NCI-H2107 (cell line): ENCODE results near the gene AGAP1.

Source experiments
- DNase-seq: peaks from one replicate; lab custom pipeline; 2025; lab: John Stamatoyannopoulos, UW

AGAP1 gene

GRCh38 chr2:235550378-235550760, 56.5 kb downstream of the AGAP1 start:
- DNase-seq = no peak

DNA sequence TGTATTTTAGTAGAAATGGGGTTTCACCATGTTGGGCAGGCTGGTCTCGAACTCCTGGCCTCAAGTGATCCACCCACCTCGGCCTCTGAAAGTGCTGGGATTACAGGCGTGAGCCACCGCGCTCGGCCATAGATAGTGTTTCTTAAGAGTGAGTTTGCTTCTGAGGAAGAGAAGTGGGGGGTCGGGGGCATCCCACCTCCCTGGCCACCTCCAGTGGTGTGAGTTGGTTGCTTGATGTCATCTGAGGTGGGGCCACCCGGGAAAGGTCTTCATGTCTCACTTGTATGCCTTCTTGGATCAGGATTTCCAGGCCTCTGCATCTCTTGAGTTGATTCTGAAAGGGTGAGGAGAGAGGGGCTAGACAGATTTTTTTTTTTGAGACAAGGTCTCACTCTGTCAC, 57.1 kb downstream of the AGAP1 start:
- DNase-seq = no peak

- no peak for DNase-seq
These were observed 58.1 kb downstream of the AGAP1 start for GRCh38 chr2:235551965-235552364.

DNA sequence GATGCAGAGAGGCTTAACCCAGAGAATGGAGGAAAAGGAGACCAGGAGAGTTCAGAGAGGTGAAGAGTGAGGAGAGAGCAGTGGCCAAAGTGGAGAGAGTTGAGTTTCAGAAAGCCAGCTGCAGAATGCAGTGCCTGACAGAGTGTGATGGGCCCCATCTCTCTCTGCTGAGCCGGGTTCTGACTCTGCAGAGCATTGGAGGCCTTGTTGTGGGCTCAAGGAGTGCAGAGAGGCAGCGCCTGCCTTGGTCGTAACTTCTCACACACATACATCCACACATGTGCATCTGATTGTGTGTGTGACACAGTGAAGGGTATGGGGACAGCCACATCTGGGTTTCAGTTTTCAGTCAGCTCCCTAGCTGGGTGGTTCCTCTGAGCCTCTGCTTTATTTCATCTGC, 58.8 kb downstream of the AGAP1 start:
- DNase-seq = no peak

GRCh38 chr2:235553291-235553690, 59.4 kb downstream of the AGAP1 start:
- DNase-seq = no peak

DNA sequence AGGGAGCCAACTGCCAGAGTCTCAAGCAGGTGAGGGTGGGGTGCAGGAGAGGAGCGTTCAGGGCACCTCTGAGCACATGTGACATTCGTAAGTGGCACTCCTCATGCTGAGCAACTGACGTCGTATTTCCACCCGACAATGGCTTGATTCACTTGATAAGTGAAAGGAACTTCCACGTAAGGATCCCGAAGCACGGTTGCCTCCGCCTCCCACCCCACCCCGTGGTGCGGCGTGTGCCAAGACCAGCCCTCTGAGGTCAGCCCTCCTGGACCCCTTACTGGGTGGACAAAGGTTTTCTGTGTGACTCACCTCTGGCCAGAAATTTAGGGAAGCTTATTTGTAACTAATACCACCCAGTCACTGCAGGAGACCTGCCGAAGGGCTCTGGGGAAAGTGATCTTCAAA, 59.9 kb downstream of the AGAP1 start:
- DNase-seq = no peak

DNA sequence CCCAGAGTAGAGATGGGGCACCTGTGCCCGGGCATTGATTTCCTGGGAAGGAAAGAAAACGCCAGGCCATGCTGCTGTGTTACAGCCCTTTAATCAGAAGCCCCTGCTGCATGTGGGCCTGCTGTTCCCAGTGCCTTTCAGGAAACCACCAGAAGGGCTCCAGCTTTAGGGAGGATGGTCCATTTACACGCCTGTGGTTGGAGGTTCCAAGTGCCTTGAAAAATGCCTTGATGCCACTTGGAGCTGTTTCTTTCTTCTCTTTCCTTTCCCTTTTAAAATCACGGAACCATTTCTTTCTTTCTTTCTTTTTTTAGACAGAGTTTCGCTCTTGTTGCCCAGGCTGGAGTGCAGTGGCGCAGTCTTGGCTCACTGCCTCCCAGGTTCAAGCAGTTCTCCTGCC, 60.5 kb downstream of the AGAP1 start:
- no peak for DNase-seq

DNA sequence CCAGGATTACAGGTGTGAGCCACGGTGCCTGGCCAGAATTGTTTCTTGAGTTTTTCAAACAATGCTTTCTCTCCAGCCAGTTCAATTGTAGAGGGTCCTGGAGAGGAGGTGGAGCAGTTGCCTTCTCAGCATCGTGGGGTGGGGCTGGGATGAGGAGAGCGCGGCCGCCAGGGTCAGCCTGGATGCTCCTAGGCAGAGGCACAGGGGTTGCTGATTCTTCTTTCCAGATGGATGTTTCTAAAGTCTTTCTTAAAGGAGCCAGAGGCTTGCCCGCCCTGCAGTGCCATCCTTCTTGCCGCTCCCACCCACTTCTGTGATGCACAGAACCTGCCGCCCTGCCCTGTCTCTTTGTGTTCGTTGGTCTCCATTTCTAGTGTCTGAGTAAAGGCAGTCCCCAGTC, 61.1 kb downstream of the AGAP1 start:
- no peak for DNase-seq

- DNase-seq = no peak
These were observed 61.5 kb downstream of the AGAP1 start for GRCh38 chr2:235555371-235555770.

GRCh38 chr2:235556086-235556485, 62.2 kb downstream of the AGAP1 start:
- no peak for DNase-seq

GRCh38 chr2:235556901-235557300, 63.1 kb downstream of the AGAP1 start:
- DNase-seq = no peak

DNA sequence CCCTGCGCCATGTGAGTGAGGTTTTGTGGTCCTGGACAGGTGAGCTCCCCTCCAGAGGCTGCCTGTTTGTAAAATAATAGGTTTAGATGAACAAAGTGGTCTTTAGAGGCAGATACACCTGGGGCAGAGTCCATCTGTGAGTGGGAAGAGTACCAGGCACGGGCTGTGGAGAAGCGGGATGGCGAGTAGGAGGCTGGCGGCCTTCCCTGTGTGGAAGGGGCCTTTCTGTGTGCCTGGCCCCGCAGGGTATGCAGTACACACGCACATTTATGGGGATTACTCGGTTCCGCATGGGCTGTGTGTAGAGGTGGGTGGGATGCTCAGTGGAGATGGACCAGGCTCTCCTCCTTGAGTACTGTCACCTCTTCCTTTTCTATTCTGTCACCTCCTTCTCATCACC, 64.1 kb downstream of the AGAP1 start:
- DNase-seq = no peak

DNA sequence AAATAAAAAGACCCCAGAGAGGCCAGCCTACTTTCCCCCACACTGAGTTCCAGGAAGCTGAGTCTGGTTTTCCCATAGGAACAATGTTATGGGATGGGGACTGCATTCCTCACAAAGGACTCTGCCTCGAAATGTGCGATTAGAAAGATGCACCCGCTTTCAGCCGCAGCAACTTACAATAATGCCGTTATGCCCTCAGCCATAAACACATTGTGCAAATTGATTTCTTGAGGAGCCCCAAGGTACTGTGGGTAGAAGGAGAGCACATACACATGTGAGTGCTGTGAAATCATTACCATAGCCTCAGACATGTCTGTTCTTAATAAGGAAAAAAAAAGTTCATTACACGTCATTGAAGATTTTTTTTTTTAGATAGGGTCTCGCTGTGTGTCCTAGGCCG, 64.7 kb downstream of the AGAP1 start:
- no peak for DNase-seq

DNA sequence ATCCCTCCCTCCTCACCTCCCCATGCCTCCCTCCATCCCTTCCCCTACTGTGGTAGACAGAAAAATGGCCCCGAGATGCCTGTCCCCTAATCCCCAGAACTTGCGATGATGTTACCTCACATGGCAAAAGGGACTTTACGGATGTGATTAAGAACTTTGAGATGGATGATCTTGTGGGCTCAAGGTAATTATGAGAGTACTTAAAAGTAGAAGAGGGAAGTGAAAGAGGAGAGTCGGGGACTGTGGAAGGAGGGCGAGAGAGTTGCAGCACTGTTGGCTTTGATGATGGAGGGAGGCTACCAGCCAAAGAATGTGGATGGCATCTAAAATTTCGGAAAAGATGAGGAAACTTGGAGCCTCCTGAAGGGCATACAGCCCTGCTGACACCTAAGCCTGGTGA, 66.5 kb downstream of the AGAP1 start:
- no peak for DNase-seq

- no peak for DNase-seq
These were observed 67.6 kb downstream of the AGAP1 start for GRCh38 chr2:235561450-235561849.

DNA sequence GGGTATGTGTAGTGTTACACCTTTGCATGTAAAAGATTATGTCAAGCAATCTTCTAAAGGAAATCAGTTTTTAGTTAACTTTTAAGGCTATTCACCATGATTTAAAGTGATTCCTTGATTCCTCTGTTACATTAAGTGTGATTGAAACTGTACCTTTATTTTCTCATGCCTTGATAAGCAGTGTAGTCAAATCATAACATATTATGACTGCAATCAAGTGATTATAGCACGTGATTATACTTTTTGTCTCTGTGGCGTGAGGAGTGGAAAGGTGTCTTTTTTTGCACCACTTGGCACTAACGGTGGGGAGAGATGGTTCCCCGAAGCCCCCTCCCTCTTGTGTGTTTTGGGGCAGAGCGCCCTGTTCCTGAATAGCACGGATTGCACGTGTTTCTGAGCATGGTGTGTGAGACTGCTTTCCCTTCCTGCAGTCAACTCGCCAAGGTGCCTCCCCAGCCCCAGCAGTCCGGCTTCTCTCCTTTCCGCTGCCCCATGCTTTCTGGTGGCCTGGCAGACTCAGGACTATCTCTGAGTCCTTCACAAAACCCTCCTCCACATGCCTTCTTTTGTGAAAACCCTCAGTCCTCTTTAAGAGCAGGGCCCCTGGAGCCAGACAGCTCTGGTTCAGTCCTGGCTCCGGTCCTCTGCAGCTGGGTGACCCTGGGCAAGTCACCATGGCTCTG, 68.4 kb downstream of the AGAP1 start:
- no peak for DNase-seq

GRCh38 chr2:235563056-235563910, 69.4 kb downstream of the AGAP1 start:
- no peak for DNase-seq

GRCh38 chr2:235564066-235564465, 70.2 kb downstream of the AGAP1 start:
- no peak for DNase-seq

DNA sequence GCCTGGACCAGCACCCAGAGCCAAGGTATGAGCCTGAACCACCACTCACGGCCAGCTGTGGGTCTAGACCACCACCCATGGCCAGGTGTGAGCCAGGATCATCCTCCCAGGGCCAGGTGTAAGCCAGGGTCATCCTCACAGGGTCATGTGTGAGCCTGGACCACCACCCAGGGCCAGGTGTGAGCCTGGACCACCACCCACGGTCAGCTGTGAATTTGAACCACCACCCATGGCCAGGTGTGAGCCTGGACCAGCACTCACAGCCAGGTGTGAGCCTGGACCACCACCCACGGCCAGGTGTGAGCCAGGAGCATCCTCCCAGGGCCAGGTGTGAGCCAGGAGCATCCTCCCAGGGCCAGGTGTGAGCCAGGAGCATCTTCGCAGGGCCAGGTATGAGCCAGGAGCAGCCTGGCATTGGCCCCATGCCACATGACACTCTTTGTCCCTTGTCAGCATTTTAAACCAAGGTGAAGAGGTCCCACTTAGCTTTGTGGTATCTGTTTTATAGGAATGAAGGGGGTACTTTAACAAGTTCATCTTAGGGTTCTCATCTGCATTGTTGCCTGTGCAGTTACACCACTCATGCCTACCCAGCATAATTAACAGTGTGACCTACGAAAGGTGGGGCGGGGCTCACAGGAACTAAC, 71.2 kb downstream of the AGAP1 start:
- DNase-seq = no peak

DNA sequence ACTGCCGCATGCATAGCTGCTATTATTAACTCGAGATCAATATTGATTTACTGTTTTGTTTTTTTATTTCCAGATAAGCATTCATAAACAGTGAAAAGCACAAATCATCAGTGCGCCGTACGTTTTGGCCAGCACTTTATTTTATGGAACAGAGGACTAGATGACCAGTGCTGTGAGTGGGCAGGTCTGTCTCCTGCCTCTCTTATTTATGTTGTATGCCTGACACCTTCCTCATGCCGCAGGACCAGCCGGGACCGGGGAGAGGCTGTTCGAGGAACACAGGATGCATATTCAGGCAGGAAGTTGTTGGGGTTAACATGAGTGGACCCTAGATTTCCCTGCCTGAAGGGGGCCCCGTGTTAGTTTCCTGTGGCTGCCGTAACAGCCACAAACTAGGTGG, 72.6 kb downstream of the AGAP1 start:
- DNase-seq = no peak

DNA sequence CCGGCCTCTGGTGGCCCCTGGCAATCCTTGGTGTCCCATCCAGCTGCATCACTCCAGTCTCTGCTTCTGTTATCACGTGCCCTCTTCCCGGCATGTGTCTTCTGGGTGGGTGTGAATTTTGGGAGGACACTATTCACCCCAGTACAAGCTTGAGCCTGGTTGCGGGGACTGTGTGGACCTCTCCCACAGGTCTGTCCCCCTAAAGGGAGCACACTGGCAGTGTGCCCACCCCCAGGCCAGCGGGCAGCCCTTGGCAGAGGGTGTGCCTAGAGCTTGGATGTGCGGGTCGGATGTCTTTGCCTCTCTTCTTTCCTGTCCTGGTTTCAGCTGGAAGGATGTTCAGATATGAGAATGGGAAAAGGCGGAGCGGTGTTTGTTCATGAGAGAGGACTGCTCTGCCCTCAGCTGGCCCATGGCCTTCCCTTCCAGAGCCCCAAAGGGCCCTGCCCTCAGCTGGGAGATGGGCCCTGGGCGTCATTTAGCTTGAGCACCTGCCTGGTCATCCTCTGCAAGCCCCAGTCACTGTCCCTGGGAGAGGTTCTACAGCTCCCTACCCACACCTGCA, 73.2 kb downstream of the AGAP1 start:
- no peak for DNase-seq

DNA sequence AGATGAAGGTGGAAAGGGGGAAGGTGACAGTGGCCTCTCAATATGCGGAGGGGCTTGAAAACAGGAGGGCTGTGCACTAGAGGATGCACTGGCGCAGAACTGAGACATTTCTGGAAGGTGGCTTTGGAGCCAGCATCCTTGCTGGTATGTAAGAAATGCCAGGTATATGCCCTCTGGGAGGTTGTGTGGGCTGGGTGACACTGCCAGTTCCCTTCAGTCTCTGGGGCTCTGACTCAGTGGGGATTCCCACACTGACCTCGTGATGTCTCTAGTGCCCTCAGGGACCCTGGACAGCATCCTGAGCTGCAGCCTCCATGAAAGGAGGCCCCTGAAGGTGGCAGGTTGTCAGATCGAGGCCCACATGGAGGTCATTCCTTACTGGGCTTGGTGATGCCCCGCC, 74.0 kb downstream of the AGAP1 start:
- DNase-seq = no peak

DNA sequence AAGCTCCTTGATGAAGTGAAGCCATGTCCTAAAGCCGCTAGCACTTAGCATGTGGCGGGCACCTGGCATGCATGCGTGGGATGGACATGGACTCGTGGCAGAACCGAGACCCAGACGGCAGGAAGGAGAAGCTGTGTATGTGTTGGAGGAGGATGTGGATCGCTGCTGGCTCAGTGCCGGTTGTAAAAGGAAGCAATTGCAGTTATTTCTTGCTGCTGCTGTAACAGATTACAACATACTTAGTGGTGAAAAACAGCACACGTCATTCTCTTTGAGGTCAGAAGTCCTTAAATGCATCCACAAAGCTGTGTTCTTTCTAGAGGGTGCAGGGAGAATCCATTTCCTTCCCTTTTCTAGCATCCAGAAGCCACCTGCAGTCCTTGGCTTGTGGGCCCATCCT, 74.6 kb downstream of the AGAP1 start:
- DNase-seq = no peak
